GM12873 (cell line): Measurements from ENCODE around the gene CDC14A.

Experiments used
- CTCF ChIP-seq: IDR thresholded peaks from 2 replicates; pipeline ENCODE4 v1.5.1; 2012; ENCODE audit warnings: low read depth, mild to moderate bottlenecking, moderate library complexity, low read length, control low read depth; ENCODE audit not compliant: insufficient read depth; ENCODE audit errors: missing control alignments

The CDC14A gene

GRCh38 chr1:100567062-100567461 lies 214.8 kb downstream of the CDC14A start:
- TF ChIP-seq CTCF, result no peak
